SK-N-MC (cell line): ENCODE measurements around the gene KRT82.

ENCODE experiments used
- EZH2 ChIP-seq: fragments of 200-600 bp; sonication (generic); IDR thresholded peaks from one replicate; pipeline ENCODE4 v1.6.1; 2017; ENCODE audit warnings: antibody characterized with exemption
- FOXP2 ChIP-seq: optimal IDR thresholded peaks from 2 replicates; pipeline ENCODE3; 2011; ENCODE audit warnings: mild to moderate bottlenecking, moderate library complexity; ENCODE audit not compliant: insufficient read depth; ENCODE audit errors: extremely low read length, control extremely low read depth
- POLR2AphosphoS5 ChIP-seq: IDR thresholded peaks from 2 replicates; pipeline ENCODE4 v1.6.1; 2012; ENCODE audit warnings: mild to moderate bottlenecking, low read depth, low read length, borderline replicate concordance

DNA sequence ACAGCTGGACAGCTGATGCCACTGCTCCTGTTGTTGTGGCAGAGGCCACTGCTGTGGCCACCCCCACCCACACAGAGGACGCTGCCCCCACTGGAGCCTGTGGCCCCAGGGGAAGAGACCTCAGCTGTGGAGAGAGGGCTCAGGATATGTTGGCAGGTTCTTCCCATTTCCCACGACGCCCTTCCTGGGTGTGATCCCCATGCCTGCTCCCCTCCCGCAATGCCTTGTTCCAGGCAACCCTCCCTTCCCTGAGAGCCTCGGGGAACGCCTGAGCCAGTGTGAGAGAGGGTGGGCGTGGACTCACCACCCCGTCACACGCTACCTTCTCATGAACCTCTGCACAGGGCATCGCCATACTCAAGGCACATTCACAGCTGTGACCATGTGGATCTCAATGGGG lies 5.7 kb upstream of the KRT82 start:
- TF ChIP-seq EZH2 (no peak), POLR2AphosphoS5 (no peak), FOXP2 (no peak)
